Lower lobe of right lung (tissue), 2 donors: ENCODE results near the gene YBX2. TPM values are rescaled to one million over a fixed set of nuclear protein-coding genes. Genes with fewer than 3 reads are reported as not detected.
"Not testable (repeated sequence)": the region's sequence is repeated elsewhere in the genome, so short reads cannot be mapped to it uniquely, and the experiment has no call there.

Experiments used
- ATAC-seq, 2 donors: fragments of 200-7000 bp; cut with Tn5 transposase; one replicate each; pipeline ENCODE4 v1.9.1; 2020 to 2022; ENCODE audit warnings: mild to moderate bottlenecking in 2 of 2, moderate library complexity in 2 of 2
- DNase-seq: peaks from one replicate; pipeline ENCODE4 v3.0.0-alpha.2; 2020
- H3K27ac ChIP-seq: fragments of 200-600 bp; one replicate; pipeline ENCODE4 v1.8.0; 2022
- H3K27me3 ChIP-seq: fragments of 200-600 bp; one replicate; pipeline ENCODE4 v1.8.0; 2022; ENCODE audit warnings: low read depth
- H3K36me3 ChIP-seq: fragments of 200-600 bp; one replicate; pipeline ENCODE4 v1.8.0; 2022; ENCODE audit warnings: mild to moderate bottlenecking
- H3K4me1 ChIP-seq: fragments of 200-600 bp; one replicate; pipeline ENCODE4 v1.8.0; 2022
- H3K4me3 ChIP-seq: fragments of 200-600 bp; one replicate; pipeline ENCODE4 v1.8.0; 2022; ENCODE audit warnings: mild to moderate bottlenecking
- H3K9me3 ChIP-seq: fragments of 200-600 bp; one replicate; pipeline ENCODE4 v1.8.0; 2022
- CTCF ChIP-seq: fragments of 200-600 bp; IDR thresholded peaks from one replicate; pipeline ENCODE4 v1.8.0; 2022; ENCODE audit warnings: antibody characterized with exemption, mild to moderate bottlenecking
- intact Hi-C: fragments of 100-400 bp; cut with DNase I; formaldehyde crosslinking; loops from one replicate; pipeline ENCODE4 v1.11.0; 2022
- long read RNA-seq: library from polyadenylated mRNA; unstranded; transcript quantifications from one replicate; pipeline ENCODE4 v2.0.0, GENCODE V29; 2021
- total RNA-seq: library from RNA; stranded (reverse); fragmentation: NEBNext Ultra II Directional; extraction: Animal tissue kit (Norgen Biotek cat#: 25700); gene quantifications from one replicate; pipeline ENCODE4 v1.2.1, GENCODE V29; 2021
- donor health status: DM: no; HTN: yes; CAD: no; lungs with severe emphysema.

Gene YBX2
- total RNA-seq: 0.41 TPM
- long read RNA-seq: 0 reads

- intact Hi-C loops: no loop called here
- Histone ChIP-seq H3K4me3 (peak within 1 kb of the TSS; percentile 47), H3K27ac (no peak within 1 kb of the TSS), H3K9me3 (no peaks in the 10 kb centered on the region), H3K4me1 (peaks cover 29% of the 10 kb centered on the region), H3K27me3 (peaks cover 49% of the 10 kb centered on the region), H3K36me3 (no peaks in the 10 kb centered on the region)
- peak; percentile 69 for DNase-seq
- TF ChIP-seq CTCF: no peak
- peak; percentile 61 to 70 for ATAC-seq
Observed at GRCh38 chr17:7294614-7295153, at the start of gene YBX2. Gene YBX2, minus strand, starts transcription at chr17:7294639. Its CDS starts 139 bp downstream, at chr17:7294500.

- intact Hi-C loops: no loop called here
- H3K9me3 ChIP-seq: no peaks in the 10 kb centered on the region
- no peak overlapping the region for H3K27ac ChIP-seq
- DNase-seq (no peak), ATAC-seq (no peak)
- TF ChIP-seq CTCF: no peak
- peaks cover 11% of the 10 kb centered on the region for H3K36me3 ChIP-seq
- peaks cover 9% of the 10 kb centered on the region for H3K27me3 ChIP-seq
- H3K4me1 ChIP-seq: peaks cover 3% of the 10 kb centered on the region
- no peak overlapping the region for H3K4me3 ChIP-seq
Observed at GRCh38 chr17:7343250-7343649, 48.8 kb upstream of the YBX2 start.

GRCh38 chr17:7341842-7342241, 47.4 kb upstream of the YBX2 start:
- no peak for TF ChIP-seq CTCF
- ATAC-seq (no peak), DNase-seq (no peak)
- intact Hi-C loops: no loop called here
- Histone ChIP-seq H3K9me3 (no peaks in the 10 kb centered on the region), H3K27ac (no peak overlapping the region), H3K36me3 (peaks cover 11% of the 10 kb centered on the region), H3K27me3 (peaks cover 10% of the 10 kb centered on the region), H3K4me1 (peaks cover 3% of the 10 kb centered on the region), H3K4me3 (no peak overlapping the region)

GRCh38 chr17:7340179-7340578, 45.7 kb upstream of the YBX2 start:
- no peak for ATAC-seq
- no peak overlapping the region for H3K27ac ChIP-seq
- intact Hi-C loops: no loop called here

GRCh38 chr17:7337600-7337999, 43.2 kb upstream of the YBX2 start:
- H3K9me3 ChIP-seq, H3K4me1 ChIP-seq, DNase-seq, ATAC-seq, intact Hi-C loops, H3K27ac ChIP-seq: not testable (repeated sequence)
- H3K36me3 ChIP-seq: peaks cover 11% of the 10 kb centered on the region
- peak overlapping the region; percentile 49 for H3K4me3 ChIP-seq
- H3K27me3 ChIP-seq: peaks cover 21% of the 10 kb centered on the region

More at GRCh38 chr17:7340179-7340578, 45.7 kb upstream of the YBX2 start:
- no peak for DNase-seq
- Histone ChIP-seq H3K4me3 (no peak overlapping the region), H3K27me3 (peaks cover 21% of the 10 kb centered on the region), H3K9me3 (no peaks in the 10 kb centered on the region), H3K4me1 (peaks cover 3% of the 10 kb centered on the region), H3K36me3 (peaks cover 11% of the 10 kb centered on the region)
- TF ChIP-seq CTCF: no peak

- ATAC-seq: peak; percentile 74 to 85
- peak within 1 kb of the TSS; percentile 49 for H3K4me3 ChIP-seq
- no peak for TF ChIP-seq CTCF
- peaks cover 2% of the 10 kb centered on the region for H3K36me3 ChIP-seq
- DNase-seq: peak; percentile 71
- peaks cover 12% of the 10 kb centered on the region for H3K27me3 ChIP-seq
- intact Hi-C loops: no loop called here
- peak within 1 kb of the TSS; percentile 53 for H3K27ac ChIP-seq
- H3K4me1 ChIP-seq: peaks cover 3% of the 10 kb centered on the region
- no peaks in the 10 kb centered on the region for H3K9me3 ChIP-seq
Observed at GRCh38 chr17:7336240-7337175, 42.1 kb upstream of the YBX2 start, which contains the start of gene ACAP1. Gene ACAP1, plus strand, starts transcription at chr17:7336529. Its CDS starts 206 bp downstream, at chr17:7336735.

GRCh38 chr17:7335765-7336164, 41.3 kb upstream of the YBX2 start:
- not testable (repeated sequence) for H3K4me3 ChIP-seq, ATAC-seq, DNase-seq

More at GRCh38 chr17:7335765-7336164, 41.3 kb upstream of the YBX2 start:
- Histone ChIP-seq H3K27me3 (peaks cover 12% of the 10 kb centered on the region), H3K27ac (peak overlapping the region; percentile 53)
- intact Hi-C loops, H3K9me3 ChIP-seq, H3K36me3 ChIP-seq, H3K4me1 ChIP-seq: not testable (repeated sequence)
